ENCODE data around the gene VPS51.

DNA sequence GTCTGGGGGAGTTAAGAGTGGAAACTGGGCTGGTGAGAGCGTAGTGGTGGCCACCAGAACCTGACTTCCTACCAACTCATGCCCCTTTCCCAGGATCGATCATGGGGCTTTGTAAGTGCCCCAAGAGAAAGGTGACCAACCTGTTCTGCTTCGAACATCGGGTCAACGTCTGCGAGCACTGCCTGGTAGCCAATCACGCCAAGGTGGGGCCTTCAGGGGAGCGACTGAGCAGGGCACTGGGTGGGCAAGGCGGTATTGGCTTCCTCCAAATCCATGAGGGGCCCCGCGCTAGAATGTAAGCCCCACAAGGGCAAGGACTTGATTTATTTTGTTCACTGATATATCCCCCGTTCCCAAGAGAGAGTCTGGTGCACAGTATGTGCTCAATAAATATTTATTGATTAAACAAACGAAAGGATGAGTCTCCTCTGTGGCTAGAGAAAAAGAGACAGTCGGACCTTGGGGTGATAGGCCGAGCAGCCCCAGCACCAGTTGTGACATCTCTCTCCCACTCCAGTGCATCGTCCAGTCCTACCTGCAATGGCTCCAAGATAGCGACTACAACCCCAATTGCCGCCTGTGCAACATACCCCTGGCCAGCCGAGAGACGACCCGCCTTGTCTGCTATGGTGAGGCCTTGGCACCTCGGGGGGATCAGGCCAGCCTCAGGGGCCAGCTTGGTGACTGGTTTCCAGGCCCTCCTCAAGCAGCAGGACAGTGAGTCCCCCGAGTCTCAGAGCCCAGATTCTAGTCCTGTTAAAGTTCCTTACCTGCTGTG lies 11.2 kb upstream of the VPS51 start:
- no peak for TF ChIP-seq ZNF274 (IDR thresholded peaks at IDR 0.05; ENCODE audit: low read depth, low read length)
- TF ChIP-seq YY1 (IDR thresholded peaks at IDR 0.05; ENCODE audit: insufficient read depth, insufficient read length): no peak

Data from NT2/D1 (cell line).